ENCODE measurements around the gene AK2. TPM values are rescaled to one million over a fixed set of nuclear protein-coding genes. Genes with fewer than 3 reads are reported as not detected.

The AK2 gene
- total and polyA plus RNA-seq, 10 of the 15 experiments (the other 5 are each of a cell fraction or from before 2014, with no cell fraction given) = 52.3 to 500 (median 278) TPM

DNA sequence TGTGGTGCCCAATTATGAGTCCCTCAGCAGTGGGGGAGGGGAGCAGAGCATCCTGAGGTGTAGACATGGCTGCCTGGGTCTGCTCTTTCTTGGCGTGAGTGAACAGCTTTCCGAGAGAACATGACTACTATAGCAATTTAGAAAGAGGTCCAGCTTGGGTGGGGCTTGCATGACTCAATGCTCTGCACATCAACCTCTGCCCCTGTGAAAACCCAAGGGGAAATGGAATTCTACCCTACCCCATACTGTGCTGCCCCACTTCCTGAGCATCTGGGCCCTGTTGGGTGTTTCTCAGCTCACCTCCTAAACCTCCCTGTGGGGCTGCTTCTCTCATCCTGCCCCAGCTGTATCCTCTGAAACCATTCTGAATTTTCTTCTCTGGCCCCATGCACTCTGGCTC lies 36.0 kb upstream of the AK2 start:
- intact Hi-C loops (cut with micrococcal nuclease; ENCODE audit: unreplicated experiment) = no loop called here
- ChIA-PET SMC1A (ENCODE audit: uncharacterized antibody, unreplicated experiment) (no interaction called here), POLR2A (no interaction called here), CTCF (no interaction called here), RAD21 (ENCODE audit: unreplicated experiment) (no interaction called here)
- no TSS peak for BruUV-seq (replicated peaks)
- H3K4me1 ChIP-seq (ENCODE audit: control insufficient read depth, insufficient read depth, low read length) = no peaks in the 10 kb centered on the region
- in situ Hi-C loops (cut with MboI) = no loop called here
- no peak for ATAC-seq
- H3K79me2 ChIP-seq (ENCODE audit: control insufficient read depth, insufficient read depth, low read length) = no peaks in the 10 kb centered on the region
- no peak for FAIRE-seq
- DNase-seq (ENCODE audit: low read depth, low spot score) = no peak
- no peaks in the 10 kb centered on the region for H3K36me3 ChIP-seq (ENCODE audit: control insufficient read depth in 2 of 2, insufficient read depth in 2 of 2, low read length in 1 of 2)
- H3K27me3 ChIP-seq (replicated peaks in 1 of 2; ENCODE audit: control insufficient read depth in 2 of 2, insufficient read depth in 2 of 2, low read length in 1 of 2) = no peaks in the 10 kb centered on the region
- H3K27ac ChIP-seq (ENCODE audit: control insufficient read depth, insufficient read depth) = no peak overlapping the region
- H2AFZ ChIP-seq (ENCODE audit: control insufficient read depth, low read depth, low read length) = no peak overlapping the region
- no peak overlapping the region for H3K4me3 ChIP-seq
- no peaks in the 10 kb centered on the region for H4K20me1 ChIP-seq (ENCODE audit: control insufficient read depth, insufficient read depth)
- H3K9me3 ChIP-seq (replicated peaks; ENCODE audit: control insufficient read depth, insufficient read depth, low read length) = no peaks in the 10 kb centered on the region
- no peak overlapping the region for H3K4me2 ChIP-seq (ENCODE audit: control insufficient read depth, insufficient read depth)
- no peak overlapping the region for H3K9ac ChIP-seq (ENCODE audit: control insufficient read depth, insufficient read depth, low read length)
- 96% methylated on average over 2 of the region's 2 CpGs for WGBS (ENCODE audit: insufficient coverage, insufficient replicate concordance, low lambda C conversion rate, missing lambda C conversion rate)
- TF ChIP-seq SREBF1 (IDR thresholded peaks at IDR 0.05; ENCODE audit: low read length) (no peak), ZNF24 (IDR thresholded peaks at IDR 0.05) (no peak), MTA2 (IDR thresholded peaks at IDR 0.05; ENCODE audit: low read depth) (no peak), POLR2AphosphoS2 (IDR thresholded peaks at IDR 0.05; ENCODE audit: low read depth, low read length) (no peak), TCF12 (IDR thresholded peaks at IDR 0.05; ENCODE audit: low read depth, low read length) (no peak), JUND (IDR thresholded peaks at IDR 0.05; ENCODE audit: low read depth, low read length) (no peak), NFXL1 (IDR thresholded peaks at IDR 0.05; ENCODE audit: borderline replicate concordance) (no peak), SRF (IDR thresholded peaks at IDR 0.05; ENCODE audit: low read depth in 2 of 2, low read length in 2 of 2) (no peak)
- TF ChIP-seq, protein P1, sequence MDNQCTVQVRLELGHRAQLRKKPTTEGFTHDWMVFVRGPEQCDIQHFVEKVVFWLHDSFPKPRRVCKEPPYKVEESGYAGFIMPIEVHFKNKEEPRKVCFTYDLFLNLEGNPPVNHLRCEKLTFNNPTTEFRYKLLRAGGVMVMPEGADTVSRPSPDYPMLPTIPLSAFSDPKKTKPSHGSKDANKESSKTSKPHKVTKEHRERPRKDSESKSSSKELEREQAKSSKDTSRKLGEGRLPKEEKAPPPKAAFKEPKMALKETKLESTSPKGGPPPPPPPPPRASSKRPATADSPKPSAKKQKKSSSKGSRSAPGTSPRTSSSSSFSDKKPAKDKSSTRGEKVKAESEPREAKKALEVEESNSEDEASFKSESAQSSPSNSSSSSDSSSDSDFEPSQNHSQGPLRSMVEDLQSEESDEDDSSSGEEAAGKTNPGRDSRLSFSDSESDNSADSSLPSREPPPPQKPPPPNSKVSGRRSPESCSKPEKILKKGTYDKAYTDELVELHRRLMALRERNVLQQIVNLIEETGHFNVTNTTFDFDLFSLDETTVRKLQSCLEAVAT (IDR thresholded peaks at IDR 0.05) = no peak
- TF ChIP-seq, protein P2, sequence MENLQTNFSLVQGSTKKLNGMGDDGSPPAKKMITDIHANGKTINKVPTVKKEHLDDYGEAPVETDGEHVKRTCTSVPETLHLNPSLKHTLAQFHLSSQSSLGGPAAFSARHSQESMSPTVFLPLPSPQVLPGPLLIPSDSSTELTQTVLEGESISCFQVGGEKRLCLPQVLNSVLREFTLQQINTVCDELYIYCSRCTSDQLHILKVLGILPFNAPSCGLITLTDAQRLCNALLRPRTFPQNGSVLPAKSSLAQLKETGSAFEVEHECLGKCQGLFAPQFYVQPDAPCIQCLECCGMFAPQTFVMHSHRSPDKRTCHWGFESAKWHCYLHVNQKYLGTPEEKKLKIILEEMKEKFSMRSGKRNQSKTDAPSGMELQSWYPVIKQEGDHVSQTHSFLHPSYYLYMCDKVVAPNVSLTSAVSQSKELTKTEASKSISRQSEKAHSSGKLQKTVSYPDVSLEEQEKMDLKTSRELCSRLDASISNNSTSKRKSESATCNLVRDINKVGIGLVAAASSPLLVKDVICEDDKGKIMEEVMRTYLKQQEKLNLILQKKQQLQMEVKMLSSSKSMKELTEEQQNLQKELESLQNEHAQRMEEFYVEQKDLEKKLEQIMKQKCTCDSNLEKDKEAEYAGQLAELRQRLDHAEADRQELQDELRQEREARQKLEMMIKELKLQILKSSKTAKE (IDR thresholded peaks at IDR 0.05; ENCODE audit: low read depth, poor library complexity, severe bottlenecking) = no peak
- TF ChIP-seq, protein P3, sequence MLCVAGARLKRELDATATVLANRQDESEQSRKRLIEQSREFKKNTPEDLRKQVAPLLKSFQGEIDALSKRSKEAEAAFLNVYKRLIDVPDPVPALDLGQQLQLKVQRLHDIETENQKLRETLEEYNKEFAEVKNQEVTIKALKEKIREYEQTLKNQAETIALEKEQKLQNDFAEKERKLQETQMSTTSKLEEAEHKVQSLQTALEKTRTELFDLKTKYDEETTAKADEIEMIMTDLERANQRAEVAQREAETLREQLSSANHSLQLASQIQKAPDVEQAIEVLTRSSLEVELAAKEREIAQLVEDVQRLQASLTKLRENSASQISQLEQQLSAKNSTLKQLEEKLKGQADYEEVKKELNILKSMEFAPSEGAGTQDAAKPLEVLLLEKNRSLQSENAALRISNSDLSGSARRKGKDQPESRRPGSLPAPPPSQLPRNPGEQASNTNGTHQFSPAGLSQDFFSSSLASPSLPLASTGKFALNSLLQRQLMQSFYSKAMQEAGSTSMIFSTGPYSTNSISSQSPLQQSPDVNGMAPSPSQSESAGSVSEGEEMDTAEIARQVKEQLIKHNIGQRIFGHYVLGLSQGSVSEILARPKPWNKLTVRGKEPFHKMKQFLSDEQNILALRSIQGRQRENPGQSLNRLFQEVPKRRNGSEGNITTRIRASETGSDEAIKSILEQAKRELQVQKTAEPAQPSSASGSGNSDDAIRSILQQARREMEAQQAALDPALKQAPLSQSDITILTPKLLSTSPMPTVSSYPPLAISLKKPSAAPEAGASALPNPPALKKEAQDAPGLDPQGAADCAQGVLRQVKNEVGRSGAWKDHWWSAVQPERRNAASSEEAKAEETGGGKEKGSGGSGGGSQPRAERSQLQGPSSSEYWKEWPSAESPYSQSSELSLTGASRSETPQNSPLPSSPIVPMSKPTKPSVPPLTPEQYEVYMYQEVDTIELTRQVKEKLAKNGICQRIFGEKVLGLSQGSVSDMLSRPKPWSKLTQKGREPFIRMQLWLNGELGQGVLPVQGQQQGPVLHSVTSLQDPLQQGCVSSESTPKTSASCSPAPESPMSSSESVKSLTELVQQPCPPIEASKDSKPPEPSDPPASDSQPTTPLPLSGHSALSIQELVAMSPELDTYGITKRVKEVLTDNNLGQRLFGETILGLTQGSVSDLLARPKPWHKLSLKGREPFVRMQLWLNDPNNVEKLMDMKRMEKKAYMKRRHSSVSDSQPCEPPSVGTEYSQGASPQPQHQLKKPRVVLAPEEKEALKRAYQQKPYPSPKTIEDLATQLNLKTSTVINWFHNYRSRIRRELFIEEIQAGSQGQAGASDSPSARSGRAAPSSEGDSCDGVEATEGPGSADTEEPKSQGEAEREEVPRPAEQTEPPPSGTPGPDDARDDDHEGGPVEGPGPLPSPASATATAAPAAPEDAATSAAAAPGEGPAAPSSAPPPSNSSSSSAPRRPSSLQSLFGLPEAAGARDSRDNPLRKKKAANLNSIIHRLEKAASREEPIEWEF (IDR thresholded peaks at IDR 0.05; ENCODE audit: insufficient replicate concordance, low read depth, low read length) = no peak
- TF ChIP-seq, protein P4, sequence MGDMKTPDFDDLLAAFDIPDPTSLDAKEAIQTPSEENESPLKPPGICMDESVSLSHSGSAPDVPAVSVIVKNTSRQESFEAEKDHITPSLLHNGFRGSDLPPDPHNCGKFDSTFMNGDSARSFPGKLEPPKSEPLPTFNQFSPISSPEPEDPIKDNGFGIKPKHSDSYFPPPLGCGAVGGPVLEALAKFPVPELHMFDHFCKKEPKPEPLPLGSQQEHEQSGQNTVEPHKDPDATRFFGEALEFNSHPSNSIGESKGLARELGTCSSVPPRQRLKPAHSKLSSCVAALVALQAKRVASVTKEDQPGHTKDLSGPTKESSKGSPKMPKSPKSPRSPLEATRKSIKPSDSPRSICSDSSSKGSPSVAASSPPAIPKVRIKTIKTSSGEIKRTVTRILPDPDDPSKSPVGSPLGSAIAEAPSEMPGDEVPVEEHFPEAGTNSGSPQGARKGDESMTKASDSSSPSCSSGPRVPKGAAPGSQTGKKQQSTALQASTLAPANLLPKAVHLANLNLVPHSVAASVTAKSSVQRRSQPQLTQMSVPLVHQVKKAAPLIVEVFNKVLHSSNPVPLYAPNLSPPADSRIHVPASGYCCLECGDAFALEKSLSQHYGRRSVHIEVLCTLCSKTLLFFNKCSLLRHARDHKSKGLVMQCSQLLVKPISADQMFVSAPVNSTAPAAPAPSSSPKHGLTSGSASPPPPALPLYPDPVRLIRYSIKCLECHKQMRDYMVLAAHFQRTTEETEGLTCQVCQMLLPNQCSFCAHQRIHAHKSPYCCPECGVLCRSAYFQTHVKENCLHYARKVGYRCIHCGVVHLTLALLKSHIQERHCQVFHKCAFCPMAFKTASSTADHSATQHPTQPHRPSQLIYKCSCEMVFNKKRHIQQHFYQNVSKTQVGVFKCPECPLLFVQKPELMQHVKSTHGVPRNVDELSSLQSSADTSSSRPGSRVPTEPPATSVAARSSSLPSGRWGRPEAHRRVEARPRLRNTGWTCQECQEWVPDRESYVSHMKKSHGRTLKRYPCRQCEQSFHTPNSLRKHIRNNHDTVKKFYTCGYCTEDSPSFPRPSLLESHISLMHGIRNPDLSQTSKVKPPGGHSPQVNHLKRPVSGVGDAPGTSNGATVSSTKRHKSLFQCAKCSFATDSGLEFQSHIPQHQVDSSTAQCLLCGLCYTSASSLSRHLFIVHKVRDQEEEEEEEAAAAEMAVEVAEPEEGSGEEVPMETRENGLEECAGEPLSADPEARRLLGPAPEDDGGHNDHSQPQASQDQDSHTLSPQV (IDR thresholded peaks at IDR 0.05) = no peak
